OCI-LY1 (cell line): ENCODE results near the gene RGS13.
A peak's percentile ranks its signal among the peaks of the same experiment; 100 is the strongest.

Experiments used
- H2AFZ ChIP-seq: fragments of 200-600 bp; sonication (generic), shearing (Covaris generic); 2 replicates; pipeline ENCODE4 v1.6.0; 2014; ENCODE audit warnings: antibody characterized with exemption, mild to moderate bottlenecking, low read length
- H3F3A ChIP-seq: fragments of 200-600 bp; sonication (generic), shearing (Covaris generic); 2 replicates; pipeline ENCODE4 v1.6.0; 2014; ENCODE audit warnings: mild to moderate bottlenecking, antibody characterized with exemption, low read length, moderate library complexity; ENCODE audit not compliant: insufficient read depth
- H3K27ac ChIP-seq: fragments of 200-600 bp; sonication (generic); 2 replicates; pipeline ENCODE4 v1.5.1; 2014; ENCODE audit warnings: low read length, mixed run types, mild to moderate bottlenecking, low read depth; ENCODE audit not compliant: poor library complexity, severe bottlenecking
- H3K27me3 ChIP-seq: fragments of 200-600 bp; sonication (generic); 2 replicates; pipeline ENCODE4 v1.6.0; 2014; ENCODE audit warnings: antibody characterized with exemption, mild to moderate bottlenecking, low read length, moderate library complexity; ENCODE audit not compliant: insufficient read depth
- H3K36me3 ChIP-seq: fragments of 200-600 bp; sonication (generic); 2 replicates; pipeline ENCODE4 v1.6.1; 2014; ENCODE audit warnings: mild to moderate bottlenecking, antibody characterized with exemption, low read length, moderate library complexity, mixed read lengths; ENCODE audit not compliant: insufficient read depth
- H3K4me1 ChIP-seq: fragments of 200-600 bp; sonication (generic); 2 replicates; pipeline ENCODE4 v1.5.1; 2014; ENCODE audit warnings: mild to moderate bottlenecking, low read length, moderate library complexity; ENCODE audit not compliant: insufficient read depth, severe bottlenecking
- H3K4me2 ChIP-seq: fragments of 200-600 bp; sonication (generic), shearing (Covaris generic); 2 replicates; pipeline ENCODE4 v1.6.1; 2014; ENCODE audit warnings: low read length
- H3K4me3 ChIP-seq: fragments of 200-600 bp; sonication (generic); 2 replicates; pipeline ENCODE4 v1.5.1; 2014; ENCODE audit warnings: low read length, low read depth, mild to moderate bottlenecking, mixed read lengths; ENCODE audit not compliant: poor library complexity, severe bottlenecking
- H3K79me2 ChIP-seq: fragments of 200-600 bp; shearing (Covaris generic); 2 replicates; pipeline ENCODE4 v1.6.1; 2016; ENCODE audit warnings: mixed run types, low read length, mixed read lengths; ENCODE audit not compliant: insufficient read depth
- H3K9ac ChIP-seq: fragments of 200-600 bp; sonication (generic), shearing (Covaris generic); 2 replicates; pipeline ENCODE4 v1.6.1; 2014; ENCODE audit warnings: mild to moderate bottlenecking, low read length, mixed read lengths
- H3K9me2 ChIP-seq: fragments of 200-600 bp; sonication (generic), shearing (Covaris generic); 2 replicates; pipeline ENCODE4 v1.6.1; 2014; ENCODE audit warnings: low read depth, mild to moderate bottlenecking, low read length, mixed read lengths
- H3K9me3 ChIP-seq: fragments of 200-600 bp; shearing (Covaris generic); 2 replicates; pipeline ENCODE4 v1.6.1; 2014; ENCODE audit warnings: low read length, mixed read lengths
- H4K20me1 ChIP-seq: fragments of 200-600 bp; sonication (generic), shearing (Covaris generic); 2 replicates; pipeline ENCODE4 v1.6.0; 2016; ENCODE audit warnings: mild to moderate bottlenecking, low read length; ENCODE audit not compliant: insufficient read depth
- EZH2 ChIP-seq: fragments of 200-600 bp; sonication (generic), shearing (Covaris generic); IDR thresholded peaks from 2 replicates; pipeline ENCODE4 v1.8.0; 2017; ENCODE audit warnings: borderline replicate concordance, mixed run types, mild to moderate bottlenecking, antibody characterized with exemption, low read length, moderate library complexity, mixed read lengths
- TF ChIP-seq, protein P1 (sequence below): fragments of 200-600 bp; sonication (generic), shearing (Covaris generic); IDR thresholded peaks from 2 replicates; pipeline ENCODE4 v1.5.1; 2017; ENCODE audit warnings: mild to moderate bottlenecking, antibody characterized with exemption, low read length, moderate library complexity, mixed read lengths

The RGS13 gene

DNA sequence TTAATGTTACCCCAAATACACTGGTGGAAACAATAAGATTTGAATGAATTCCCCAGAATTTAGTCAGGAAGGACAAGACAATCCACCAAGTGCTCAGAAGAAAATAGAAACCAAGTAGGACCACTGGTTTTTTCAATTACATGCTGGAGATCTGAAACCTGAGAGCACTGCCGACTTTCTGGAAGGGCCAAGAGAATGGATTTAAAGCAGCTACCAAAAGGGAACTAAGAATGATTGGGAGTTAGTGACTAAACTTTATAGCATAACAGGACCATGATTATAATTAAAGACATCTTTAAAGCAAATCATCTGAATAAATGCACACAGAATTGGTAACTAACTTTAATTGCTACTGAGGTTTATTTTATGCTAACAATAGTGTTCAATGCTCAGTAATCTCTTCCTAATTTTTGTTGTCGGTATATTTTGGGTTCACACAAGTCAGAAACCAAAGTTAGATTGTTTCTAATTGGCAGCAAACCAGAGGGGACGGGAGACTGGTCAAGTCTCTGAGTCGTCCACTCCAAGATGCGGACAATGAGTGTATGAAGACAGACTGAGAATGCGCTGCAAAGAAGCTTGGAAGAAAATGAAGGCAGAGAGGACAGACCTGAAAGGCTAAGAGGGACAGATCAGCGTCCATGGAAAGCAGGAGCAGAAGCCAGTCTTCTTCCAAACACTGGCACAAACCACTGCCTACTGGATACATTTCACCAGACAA, 2.3 kb upstream of the RGS13 start:
- Histone ChIP-seq H3K9me2 (no peaks in the 10 kb centered on the region), H3K9me3 (no peaks in the 10 kb centered on the region), H3K9ac (peak overlapping the region; percentile 65), H2AFZ (peak overlapping the region; percentile 10; the same call in 1 of the 2 replicates), H3F3A (peaks cover 5% of the 10 kb centered on the region; the same call in 1 of the 2 replicates), H3K27ac (peak overlapping the region; percentile 98), H3K4me3 (peak overlapping the region; percentile 83), H3K79me2 (peaks cover 32% of the 10 kb centered on the region), H3K4me1 (peaks cover 83% of the 10 kb centered on the region), H3K4me2 (peak overlapping the region; percentile 94), H3K36me3 (peaks cover 14% of the 10 kb centered on the region), H3K27me3 (no peaks in the 10 kb centered on the region), H4K20me1 (no peaks in the 10 kb centered on the region)
- TF ChIP-seq, protein P1, sequence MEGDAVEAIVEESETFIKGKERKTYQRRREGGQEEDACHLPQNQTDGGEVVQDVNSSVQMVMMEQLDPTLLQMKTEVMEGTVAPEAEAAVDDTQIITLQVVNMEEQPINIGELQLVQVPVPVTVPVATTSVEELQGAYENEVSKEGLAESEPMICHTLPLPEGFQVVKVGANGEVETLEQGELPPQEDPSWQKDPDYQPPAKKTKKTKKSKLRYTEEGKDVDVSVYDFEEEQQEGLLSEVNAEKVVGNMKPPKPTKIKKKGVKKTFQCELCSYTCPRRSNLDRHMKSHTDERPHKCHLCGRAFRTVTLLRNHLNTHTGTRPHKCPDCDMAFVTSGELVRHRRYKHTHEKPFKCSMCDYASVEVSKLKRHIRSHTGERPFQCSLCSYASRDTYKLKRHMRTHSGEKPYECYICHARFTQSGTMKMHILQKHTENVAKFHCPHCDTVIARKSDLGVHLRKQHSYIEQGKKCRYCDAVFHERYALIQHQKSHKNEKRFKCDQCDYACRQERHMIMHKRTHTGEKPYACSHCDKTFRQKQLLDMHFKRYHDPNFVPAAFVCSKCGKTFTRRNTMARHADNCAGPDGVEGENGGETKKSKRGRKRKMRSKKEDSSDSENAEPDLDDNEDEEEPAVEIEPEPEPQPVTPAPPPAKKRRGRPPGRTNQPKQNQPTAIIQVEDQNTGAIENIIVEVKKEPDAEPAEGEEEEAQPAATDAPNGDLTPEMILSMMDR, result no peak
- no peak for TF ChIP-seq EZH2

DNA sequence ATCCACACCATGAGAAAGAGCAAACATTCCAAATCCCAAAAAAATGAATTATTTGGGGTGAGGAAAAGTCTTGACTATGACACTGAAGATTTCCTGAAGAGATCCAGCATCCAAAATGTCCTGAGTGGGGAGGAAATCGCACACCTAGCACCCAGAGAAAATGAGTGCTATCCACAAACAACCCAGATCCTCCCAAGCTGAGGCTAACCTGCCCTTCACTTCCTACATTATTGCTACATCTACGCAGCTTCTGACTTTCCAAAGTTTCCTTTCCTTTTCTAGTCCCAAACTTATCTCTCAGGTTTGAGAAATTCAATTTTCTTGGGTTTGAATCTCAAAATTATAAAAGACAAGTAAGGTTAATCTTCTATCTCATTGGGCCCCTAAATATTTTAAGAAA, 906 bp upstream of the RGS13 start:
- Histone ChIP-seq H3K9me2 (no peaks in the 10 kb centered on the region), H3K79me2 (peaks cover 40% of the 10 kb centered on the region), H3K4me2 (peak overlapping the region; percentile 94), H3K9ac (peak overlapping the region; percentile 65), H3K4me1 (peaks cover 83% of the 10 kb centered on the region), H3K27me3 (no peaks in the 10 kb centered on the region), H3K36me3 (peaks cover 17% of the 10 kb centered on the region), H3K27ac (peak overlapping the region; percentile 98), H4K20me1 (no peaks in the 10 kb centered on the region), H3F3A (peaks cover 5% of the 10 kb centered on the region; the same call in 1 of the 2 replicates), H3K9me3 (no peaks in the 10 kb centered on the region), H2AFZ (no peak overlapping the region), H3K4me3 (peak overlapping the region; percentile 83)
- TF ChIP-seq, protein P1, result no peak
- TF ChIP-seq EZH2, result no peak

DNA sequence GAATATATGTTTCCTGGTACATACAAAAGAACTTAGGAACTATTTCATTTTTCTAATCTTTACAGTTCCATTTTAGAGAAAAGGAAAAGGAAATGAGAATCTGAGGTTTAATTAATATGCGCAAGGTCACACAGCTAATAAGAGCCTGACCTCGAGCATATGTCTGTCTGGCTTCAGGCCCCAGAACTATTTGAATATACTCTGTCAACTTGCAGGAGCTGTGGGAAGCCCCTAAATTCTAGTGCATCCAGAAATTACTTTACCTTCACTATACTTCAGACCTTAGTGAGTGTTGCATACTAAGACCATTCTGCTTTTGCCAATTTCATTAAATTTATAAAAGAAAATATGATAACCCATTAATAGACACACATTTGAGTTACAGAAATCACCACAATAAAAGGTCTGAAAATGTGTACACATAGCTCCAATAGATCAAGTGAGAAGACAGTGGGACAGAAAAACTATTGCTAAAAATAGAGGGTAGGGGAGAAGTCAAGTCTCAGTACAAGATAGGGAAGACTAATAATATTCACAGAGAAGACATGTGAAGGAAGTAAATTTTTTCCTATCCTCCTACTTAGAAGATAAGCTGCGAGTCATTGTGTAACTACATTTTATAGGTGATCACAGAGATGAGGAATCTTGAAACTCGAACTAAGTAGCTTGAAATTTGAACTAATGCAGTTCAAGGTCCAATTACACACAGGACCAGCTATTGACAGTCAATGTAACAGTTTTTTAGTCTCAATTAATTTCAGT, 3.8 kb downstream of the RGS13 start:
- H3K4me1 ChIP-seq, result peaks cover 66% of the 10 kb centered on the region
- H3K9me3 ChIP-seq, result no peaks in the 10 kb centered on the region
- peaks cover 56% of the 10 kb centered on the region for H3K36me3 ChIP-seq
- no peaks in the 10 kb centered on the region for H3K9me2 ChIP-seq
- peak overlapping the region; percentile 98 for H3K27ac ChIP-seq
- peak overlapping the region; percentile 94 for H3K4me2 ChIP-seq
- H3K9ac ChIP-seq, result peak overlapping the region; percentile 91; the same call in 1 of the 2 replicates
- TF ChIP-seq, protein P1, result no peak
- TF ChIP-seq EZH2, result no peak
- no peaks in the 10 kb centered on the region for H3K27me3 ChIP-seq
- H3K79me2 ChIP-seq, result peaks cover 43% of the 10 kb centered on the region
- H4K20me1 ChIP-seq, result no peaks in the 10 kb centered on the region
- peak overlapping the region; percentile 83 for H3K4me3 ChIP-seq
- H3F3A ChIP-seq, result no peaks in the 10 kb centered on the region
- no peak overlapping the region for H2AFZ ChIP-seq
